Measurements from ENCODE around the gene TTC34.
A peak's percentile ranks its signal among the peaks of the same experiment; 100 is the strongest.
"Not testable (repeated sequence)": the region's sequence is repeated elsewhere in the genome, so short reads cannot be mapped to it uniquely, and the experiment has no call there.

Gene TTC34

GRCh38 chr1:2655598-2656434 is 145.7 kb downstream of the TTC34 start:
- DNase-seq: not testable (repeated sequence)

- not testable (repeated sequence) for DNase-seq
Measured at GRCh38 chr1:2654443-2654948, 147.0 kb downstream of the TTC34 start.

- not testable (repeated sequence) for DNase-seq
Measured at GRCh38 chr1:2653741-2654442, 147.6 kb downstream of the TTC34 start.

GRCh38 chr1:2652926-2653571 is 148.4 kb downstream of the TTC34 start:
- not testable (repeated sequence) for DNase-seq

- not testable (repeated sequence) for DNase-seq
Measured at GRCh38 chr1:2652152-2652925, 149.2 kb downstream of the TTC34 start.

GRCh38 chr1:2650967-2651645 is 150.4 kb downstream of the TTC34 start:
- DNase-seq: no peak

- DNase-seq: no peak
Measured at GRCh38 chr1:2646837-2647236, 154.7 kb downstream of the TTC34 start.

GRCh38 chr1:2645776-2646175 is 155.7 kb downstream of the TTC34 start:
- no peak for DNase-seq

- DNase-seq: no peak
Measured at GRCh38 chr1:2645143-2645542, 156.3 kb downstream of the TTC34 start.

- DNase-seq: no peak
Measured at GRCh38 chr1:2644591-2645101, 156.8 kb downstream of the TTC34 start.

- no peak for DNase-seq
Measured at GRCh38 chr1:2644171-2644570, 157.3 kb downstream of the TTC34 start.

GRCh38 chr1:2643414-2644077 is 157.9 kb downstream of the TTC34 start:
- DNase-seq: no peak

- peak; percentile 93 for DNase-seq
Measured at GRCh38 chr1:2642560-2643413, 158.7 kb downstream of the TTC34 start.

- DNase-seq: no peak
Measured at GRCh38 chr1:2642131-2642559, 159.3 kb downstream of the TTC34 start.

- no peak for DNase-seq
Measured at GRCh38 chr1:2641381-2642130, 159.9 kb downstream of the TTC34 start.

GRCh38 chr1:2640626-2641025 is 160.9 kb downstream of the TTC34 start:
- no peak for DNase-seq

GRCh38 chr1:2639607-2640521 is 161.6 kb downstream of the TTC34 start:
- DNase-seq: no peak

- no peak for DNase-seq
Measured at GRCh38 chr1:2639203-2639602, 162.3 kb downstream of the TTC34 start.

Data from NCI-H510A treated with DMSO at 0.1 percent for 48 hours (cell line).